MCF 10A (cell line): ENCODE results near the gene IL1R2. TPM values are rescaled to one million over a fixed set of nuclear protein-coding genes. Genes with fewer than 3 reads are reported as not detected.
A peak's percentile ranks its signal among the peaks of the same experiment; 100 is the strongest.

Experiments used
- Bru-seq: library from RNA; stranded (reverse); fragments of 400-500 nt; gene quantifications from one replicate; lab custom pipeline; 2021; lab: Mats Ljungman, UMichigan
- BruChase-seq, 2 experiments: library from RNA; stranded (reverse); fragments of 400-500 nt; gene quantifications; one replicate each; lab custom pipeline; 2021; lab: Mats Ljungman, UMichigan
- BruUV-seq: library from RNA; stranded (reverse); fragments of 400-500 nt; replicated peaks from 2 replicates; lab custom pipeline; 2021; lab: Mats Ljungman, UMichigan
- CTCF ChIA-PET: fragments of 300-600 bp; sonication (Branson Sonifier 250); formaldehyde crosslinking; extraction: SDS; loops from one replicate; lab custom pipeline; 2021; ENCODE audit warnings: antibody characterized with exemption, inconsistent platforms; lab: Yijun Ruan, JAX
- POLR2A ChIA-PET: fragments of 300-600, 350-650 bp; sonication (Branson Sonifier 250); formaldehyde crosslinking; extraction: SDS; loops from one replicate; lab custom pipeline; 2020; ENCODE audit warnings: antibody characterized with exemption, inconsistent platforms; lab: Yijun Ruan, JAX
- DNase-seq: peaks from one replicate; pipeline ENCODE4 v3.0.0-alpha.2; 2018; ENCODE audit not compliant: unreplicated experiment
- H3K27ac Mint-ChIP-seq: one replicate; pipeline ENCODE4 v1.8.0; 2022; ENCODE audit warnings: mild to moderate bottlenecking, low read depth, mixed read lengths; ENCODE audit not compliant: unreplicated experiment
- H3K27me3 Mint-ChIP-seq: one replicate; pipeline ENCODE4 v1.8.0; 2022; ENCODE audit warnings: mixed read lengths; ENCODE audit not compliant: insufficient read depth, unreplicated experiment
- H3K36me3 Mint-ChIP-seq: one replicate; pipeline ENCODE4 v1.8.0; 2022; ENCODE audit warnings: mild to moderate bottlenecking, moderate library complexity, mixed read lengths; ENCODE audit not compliant: insufficient read depth, unreplicated experiment
- H3K4me1 Mint-ChIP-seq: one replicate; pipeline ENCODE4 v1.8.0; 2022; ENCODE audit warnings: mixed read lengths; ENCODE audit not compliant: insufficient read depth, unreplicated experiment
- H3K4me3 Mint-ChIP-seq: one replicate; pipeline ENCODE4 v1.8.0; 2022; ENCODE audit warnings: mild to moderate bottlenecking, moderate library complexity, mixed read lengths; ENCODE audit not compliant: unreplicated experiment
- H3K9me3 Mint-ChIP-seq: one replicate; pipeline ENCODE4 v1.8.0; 2022; ENCODE audit warnings: mixed read lengths; ENCODE audit not compliant: unreplicated experiment
- CTCF ChIP-seq: fragments of 200-600 bp; IDR thresholded peaks from one replicate; pipeline ENCODE4 v1.8.0; 2022; ENCODE audit warnings: antibody characterized with exemption, mild to moderate bottlenecking; ENCODE audit not compliant: unreplicated experiment
- intact Hi-C: fragments of 100-400 bp; cut with micrococcal nuclease; formaldehyde crosslinking; loops from 2 replicates; pipeline ENCODE4 v1.14.1; 2022
- long read RNA-seq: library from polyadenylated mRNA; stranded (forward); transcript quantifications from one replicate; pipeline ENCODE4 v2.0.0, GENCODE V29; 2022
- total RNA-seq: library from RNA; stranded (reverse); gene quantifications from 2 replicates; pipeline ENCODE4 v1.2.3, GENCODE V29; 2022

Gene IL1R2
- total RNA-seq: not detected in 2 replicates
- Bru-seq, nascent RNA: percentile 3 among the genes with signal in this experiment
- BruChase-seq, experiment 1, labeled RNA remaining after a 6-hour chase: percentile 34 among the genes with signal in this experiment
- BruChase-seq, experiment 2, labeled RNA remaining after a 2-hour chase: percentile 16 among the genes with signal in this experiment
- long read RNA-seq: 0 reads

GRCh38 chr2:101991721-101992145 is at the start of gene IL1R2:
Gene IL1R2, plus strand, starts transcription at chr2:101991960. Its CDS starts 16,616 bp downstream, at chr2:102008576.
- H3K9me3 Mint-ChIP-seq: no peaks in the 10 kb centered on the region
- no peak for TF ChIP-seq CTCF
- intact Hi-C loops: no loop called here
- peaks cover 30% of the 10 kb centered on the region for H3K27me3 Mint-ChIP-seq
- peaks cover 20% of the 10 kb centered on the region for H3K4me1 Mint-ChIP-seq
- ChIA-PET POLR2A (interaction anchor here (0.6 kb wide), 1 partner anchor 634 kb away, joined by 3 read pairs; no protein-coding TSS in a partner anchor), CTCF (interaction anchor here (1.0 kb wide), 1 partner anchor 107 kb away, joined by 3 read pairs; no protein-coding TSS in a partner anchor)
- BruUV-seq: no TSS peak
- H3K36me3 Mint-ChIP-seq: peaks cover 5% of the 10 kb centered on the region
- peak; percentile 54 for DNase-seq
- H3K27ac Mint-ChIP-seq: no peak within 1 kb of the TSS
- no peak within 1 kb of the TSS for H3K4me3 Mint-ChIP-seq

GRCh38 chr2:101942851-101943250 is 48.9 kb upstream of the IL1R2 start:
- intact Hi-C loops: no loop called here
- Mint-ChIP-seq H3K4me3 (no peak overlapping the region), H3K27ac (no peak overlapping the region), H3K27me3 (no peaks in the 10 kb centered on the region), H3K36me3 (no peaks in the 10 kb centered on the region), H3K9me3 (peaks cover 3% of the 10 kb centered on the region), H3K4me1 (no peaks in the 10 kb centered on the region)
- ChIA-PET POLR2A (no interaction called here), CTCF (no interaction called here)
- TF ChIP-seq CTCF: no peak
- no peak for DNase-seq
- BruUV-seq: no TSS peak

GRCh38 chr2:101946372-101947039 is 45.3 kb upstream of the IL1R2 start:
- no peak for TF ChIP-seq CTCF
- no peaks in the 10 kb centered on the region for H3K27me3 Mint-ChIP-seq
- POLR2A ChIA-PET: no interaction called here
- no peak overlapping the region for H3K27ac Mint-ChIP-seq
- no peaks in the 10 kb centered on the region for H3K4me1 Mint-ChIP-seq
- DNase-seq: no peak
- BruUV-seq: no TSS peak
- no peaks in the 10 kb centered on the region for H3K36me3 Mint-ChIP-seq
- peaks cover 15% of the 10 kb centered on the region for H3K9me3 Mint-ChIP-seq
- intact Hi-C loops: no loop called here
- CTCF ChIA-PET: no interaction called here
- H3K4me3 Mint-ChIP-seq: no peak overlapping the region

GRCh38 chr2:101947374-101947773 is 44.4 kb upstream of the IL1R2 start:
- POLR2A ChIA-PET: interaction anchor here (0.5 kb wide), 1 partner anchor 838 kb away, joined by 3 read pairs; no protein-coding TSS in a partner anchor
- no peak for DNase-seq
- intact Hi-C loops: no loop called here
- Mint-ChIP-seq H3K4me1 (peaks cover 6% of the 10 kb centered on the region), H3K4me3 (no peak overlapping the region), H3K27me3 (no peaks in the 10 kb centered on the region), H3K36me3 (no peaks in the 10 kb centered on the region), H3K27ac (no peak overlapping the region), H3K9me3 (peaks cover 15% of the 10 kb centered on the region)
- no TSS peak for BruUV-seq
- TF ChIP-seq CTCF: no peak
- CTCF ChIA-PET: interaction anchor here (0.7 kb wide), 1 partner anchor 63 kb away, joined by 4 read pairs; no protein-coding TSS in a partner anchor
